ENCODE measurements around the gene PPP6R3.

PPP6R3 gene

DNA sequence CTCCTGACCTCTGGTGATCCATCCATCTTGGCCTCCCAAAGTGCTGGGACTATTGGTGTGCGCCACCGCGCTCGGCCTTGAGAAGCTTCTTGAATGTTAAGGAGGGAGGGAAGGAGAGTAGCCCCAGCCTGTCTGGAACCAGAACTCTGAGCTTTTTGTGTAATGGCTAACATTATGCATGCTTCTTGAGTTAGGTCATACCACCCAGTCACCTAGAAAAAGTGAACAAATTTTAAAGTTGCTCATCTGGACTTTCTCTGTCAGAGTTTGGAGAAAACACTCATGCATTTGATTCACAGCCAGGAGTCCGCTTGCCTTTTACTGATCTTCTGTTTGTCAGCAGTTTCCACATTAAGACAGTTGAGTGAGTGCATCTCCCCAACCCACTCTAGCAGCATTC, 82.1 kb downstream of the PPP6R3 start:
- no peak overlapping the region for H3K4me2 ChIP-seq (ENCODE audit: low read length)
- H3K4me1 ChIP-seq (ENCODE audit: insufficient read depth, low read length, severe bottlenecking), result no peaks in the 10 kb centered on the region
- TF ChIP-seq, protein P1, sequence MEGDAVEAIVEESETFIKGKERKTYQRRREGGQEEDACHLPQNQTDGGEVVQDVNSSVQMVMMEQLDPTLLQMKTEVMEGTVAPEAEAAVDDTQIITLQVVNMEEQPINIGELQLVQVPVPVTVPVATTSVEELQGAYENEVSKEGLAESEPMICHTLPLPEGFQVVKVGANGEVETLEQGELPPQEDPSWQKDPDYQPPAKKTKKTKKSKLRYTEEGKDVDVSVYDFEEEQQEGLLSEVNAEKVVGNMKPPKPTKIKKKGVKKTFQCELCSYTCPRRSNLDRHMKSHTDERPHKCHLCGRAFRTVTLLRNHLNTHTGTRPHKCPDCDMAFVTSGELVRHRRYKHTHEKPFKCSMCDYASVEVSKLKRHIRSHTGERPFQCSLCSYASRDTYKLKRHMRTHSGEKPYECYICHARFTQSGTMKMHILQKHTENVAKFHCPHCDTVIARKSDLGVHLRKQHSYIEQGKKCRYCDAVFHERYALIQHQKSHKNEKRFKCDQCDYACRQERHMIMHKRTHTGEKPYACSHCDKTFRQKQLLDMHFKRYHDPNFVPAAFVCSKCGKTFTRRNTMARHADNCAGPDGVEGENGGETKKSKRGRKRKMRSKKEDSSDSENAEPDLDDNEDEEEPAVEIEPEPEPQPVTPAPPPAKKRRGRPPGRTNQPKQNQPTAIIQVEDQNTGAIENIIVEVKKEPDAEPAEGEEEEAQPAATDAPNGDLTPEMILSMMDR (IDR thresholded peaks at IDR 0.05; ENCODE audit: low read length), result no peak
- H3K9me2 ChIP-seq (ENCODE audit: low read depth, low read length), result no peaks in the 10 kb centered on the region
- peaks cover 94% of the 10 kb centered on the region for H3K36me3 ChIP-seq (ENCODE audit: insufficient read depth, low read length)
- H3K4me3 ChIP-seq (ENCODE audit: low read depth, low read length, poor library complexity, severe bottlenecking), result no peak overlapping the region
- H4K20me1 ChIP-seq (ENCODE audit: insufficient read depth, low read length), result no peaks in the 10 kb centered on the region
- no peak overlapping the region for H3K27ac ChIP-seq (ENCODE audit: low read depth, low read length, poor library complexity, severe bottlenecking)
- no peak overlapping the region for H2AFZ ChIP-seq (ENCODE audit: low read length)
- no peaks in the 10 kb centered on the region for H3K27me3 ChIP-seq (ENCODE audit: insufficient read depth, low read length)
- H3F3A ChIP-seq (ENCODE audit: insufficient read depth, low read length), result no peaks in the 10 kb centered on the region
- no peak overlapping the region for H3K9ac ChIP-seq (ENCODE audit: low read length)
- H3K79me2 ChIP-seq (ENCODE audit: insufficient read depth, low read length), result peaks cover under 1% of the 10 kb centered on the region; the same call in 1 of the 2 replicates
- H3K9me3 ChIP-seq (ENCODE audit: low read length), result no peaks in the 10 kb centered on the region

DNA sequence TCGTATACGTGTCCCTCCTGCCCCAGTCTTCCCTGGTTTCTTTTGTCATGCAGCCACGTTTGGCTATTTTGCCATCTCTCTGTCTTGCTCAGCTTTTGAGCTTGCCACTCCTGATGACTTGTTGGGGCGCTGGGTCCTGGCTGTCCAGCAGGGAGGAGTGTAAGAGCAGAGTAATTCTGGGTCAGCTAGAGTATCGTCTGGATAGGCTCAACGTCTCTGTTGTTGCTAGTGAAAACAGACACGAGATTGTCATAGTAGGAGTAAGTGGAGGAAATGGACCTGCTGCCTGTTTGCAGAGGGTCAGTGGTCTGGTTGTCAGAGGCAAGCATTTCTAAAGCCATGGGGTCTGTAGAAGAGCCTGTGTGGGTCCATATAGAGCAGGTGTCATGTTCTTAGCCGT, 83.0 kb downstream of the PPP6R3 start:
- Histone ChIP-seq H4K20me1 (ENCODE audit: insufficient read depth, low read length) (no peaks in the 10 kb centered on the region), H3K4me3 (ENCODE audit: low read depth, low read length, poor library complexity, severe bottlenecking) (no peak overlapping the region), H3K9ac (ENCODE audit: low read length) (no peak overlapping the region), H3K9me3 (ENCODE audit: low read length) (no peaks in the 10 kb centered on the region), H3K27ac (ENCODE audit: low read depth, low read length, poor library complexity, severe bottlenecking) (no peak overlapping the region), H3K9me2 (ENCODE audit: low read depth, low read length) (no peaks in the 10 kb centered on the region), H2AFZ (ENCODE audit: low read length) (no peak overlapping the region), H3F3A (ENCODE audit: insufficient read depth, low read length) (no peaks in the 10 kb centered on the region), H3K4me2 (ENCODE audit: low read length) (no peak overlapping the region), H3K79me2 (ENCODE audit: insufficient read depth, low read length) (no peaks in the 10 kb centered on the region), H3K27me3 (ENCODE audit: insufficient read depth, low read length) (no peaks in the 10 kb centered on the region), H3K36me3 (ENCODE audit: insufficient read depth, low read length) (peaks cover 94% of the 10 kb centered on the region), H3K4me1 (ENCODE audit: insufficient read depth, low read length, severe bottlenecking) (no peaks in the 10 kb centered on the region)
- TF ChIP-seq, protein P1 (IDR thresholded peaks at IDR 0.05; ENCODE audit: low read length), result no peak
- TF ChIP-seq EZH2 (IDR thresholded peaks at IDR 0.05; ENCODE audit: borderline replicate concordance, low read length), result no peak

DNA sequence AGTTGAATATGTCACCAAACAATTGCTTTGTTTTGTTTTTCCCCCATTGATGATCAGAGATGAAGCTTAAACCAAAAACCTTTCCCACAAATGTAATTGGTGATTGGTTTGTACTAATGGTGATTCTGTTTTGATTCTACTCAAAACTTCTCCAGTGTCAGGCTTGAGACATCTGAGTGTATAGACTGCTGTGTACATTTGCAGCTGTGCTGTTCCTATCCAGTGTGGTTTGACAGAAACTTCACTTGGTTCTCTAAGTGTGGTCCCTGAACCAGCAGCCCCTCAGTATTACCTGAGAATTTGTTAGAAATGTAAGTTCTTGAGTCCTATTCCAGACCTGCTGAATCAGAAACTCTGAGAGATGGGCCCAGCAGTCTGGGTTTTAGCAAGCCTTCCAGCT, 84.8 kb downstream of the PPP6R3 start:
- TF ChIP-seq EZH2 (IDR thresholded peaks at IDR 0.05; ENCODE audit: borderline replicate concordance, low read length), result no peak
- TF ChIP-seq, protein P1 (IDR thresholded peaks at IDR 0.05; ENCODE audit: low read length), result no peak
- no peak overlapping the region for H2AFZ ChIP-seq (ENCODE audit: low read length)
- H3K9ac ChIP-seq (ENCODE audit: low read length), result no peak overlapping the region
- no peaks in the 10 kb centered on the region for H3K79me2 ChIP-seq (ENCODE audit: insufficient read depth, low read length)
- H3K27me3 ChIP-seq (ENCODE audit: insufficient read depth, low read length), result no peaks in the 10 kb centered on the region
- no peaks in the 10 kb centered on the region for H3K4me1 ChIP-seq (ENCODE audit: insufficient read depth, low read length, severe bottlenecking)
- H3K9me3 ChIP-seq (ENCODE audit: low read length), result no peaks in the 10 kb centered on the region
- no peak overlapping the region for H3K4me3 ChIP-seq (ENCODE audit: low read depth, low read length, poor library complexity, severe bottlenecking)
- H3K4me2 ChIP-seq (ENCODE audit: low read length), result no peak overlapping the region
- no peaks in the 10 kb centered on the region for H4K20me1 ChIP-seq (ENCODE audit: insufficient read depth, low read length)
- no peaks in the 10 kb centered on the region for H3K9me2 ChIP-seq (ENCODE audit: low read depth, low read length)
- H3F3A ChIP-seq (ENCODE audit: insufficient read depth, low read length), result no peaks in the 10 kb centered on the region
- H3K36me3 ChIP-seq (ENCODE audit: insufficient read depth, low read length), result peaks cover 94% of the 10 kb centered on the region
- H3K27ac ChIP-seq (ENCODE audit: low read depth, low read length, poor library complexity, severe bottlenecking), result no peak overlapping the region

Measured in OCI-LY1 (cell line).